NCI-H2171 treated with DMSO at 0.1 percent for 48 hours (cell line): ENCODE results near the gene TBPL2.
A peak's percentile ranks its signal among the peaks of the same experiment; 100 is the strongest.
"Not testable (repeated sequence)": the region's sequence is repeated elsewhere in the genome, so short reads cannot be mapped to it uniquely, and the experiment has no call there.

Source experiments
- DNase-seq: peaks from one replicate; lab custom pipeline; 2025; lab: John Stamatoyannopoulos, UW

The TBPL2 gene

GRCh38 chr14:55440385-55440784 lies at the start of gene TBPL2:
TBPL2 (minus strand) TSS chr14:55440616; CDS start chr14:55440449, 167 bp downstream.
- DNase-seq, result no peak

GRCh38 chr14:55488204-55488603 lies 47.8 kb upstream of the TBPL2 start:
- DNase-seq, result no peak

GRCh38 chr14:55482936-55483605 lies 42.7 kb upstream of the TBPL2 start:
- DNase-seq, result no peak

GRCh38 chr14:55481769-55482168 lies 41.4 kb upstream of the TBPL2 start:
- no peak for DNase-seq

- no peak for DNase-seq
Measured at GRCh38 chr14:55477680-55478079, 37.3 kb upstream of the TBPL2 start.

GRCh38 chr14:55476448-55476847 lies 36.0 kb upstream of the TBPL2 start:
- DNase-seq, result not testable (repeated sequence)

GRCh38 chr14:55473786-55474185 lies 33.4 kb upstream of the TBPL2 start:
- no peak for DNase-seq

- no peak for DNase-seq
Measured at GRCh38 chr14:55470025-55470424, 29.6 kb upstream of the TBPL2 start.

GRCh38 chr14:55467307-55467706 lies 26.9 kb upstream of the TBPL2 start:
- no peak for DNase-seq

- no peak for DNase-seq
Measured at GRCh38 chr14:55458800-55459515, 18.5 kb upstream of the TBPL2 start.

- DNase-seq, result no peak
Measured at GRCh38 chr14:55457496-55457895, 17.1 kb upstream of the TBPL2 start.

GRCh38 chr14:55456411-55456810 lies 16.0 kb upstream of the TBPL2 start:
- not testable (repeated sequence) for DNase-seq

- DNase-seq, result peak; percentile 60
Measured at GRCh38 chr14:55454264-55455002, 14.0 kb upstream of the TBPL2 start.

- DNase-seq, result no peak
Measured at GRCh38 chr14:55451950-55452349, 11.5 kb upstream of the TBPL2 start.

GRCh38 chr14:55451398-55451797 lies 11.0 kb upstream of the TBPL2 start:
- peak; percentile 44 for DNase-seq

GRCh38 chr14:55450987-55451386 lies 10.6 kb upstream of the TBPL2 start:
- no peak for DNase-seq

- peak; percentile 36 for DNase-seq
Measured at GRCh38 chr14:55450539-55450938, 10.1 kb upstream of the TBPL2 start.

GRCh38 chr14:55450124-55450523 lies 9.7 kb upstream of the TBPL2 start:
- DNase-seq, result no peak

- DNase-seq, result no peak
Measured at GRCh38 chr14:55449116-55449515, 8.7 kb upstream of the TBPL2 start.

GRCh38 chr14:55448141-55448614 lies 7.8 kb upstream of the TBPL2 start:
- no peak for DNase-seq

- DNase-seq, result no peak
Measured at GRCh38 chr14:55446833-55447232, 6.4 kb upstream of the TBPL2 start.

GRCh38 chr14:55446127-55446736 lies 5.8 kb upstream of the TBPL2 start:
- peak; percentile 54 for DNase-seq
